Non-pigmented ciliary epithelial cell (primary cell): ENCODE results near the gene NFIB.

ENCODE experiments used
- DNase-seq: peaks from one replicate; pipeline ENCODE4 v3.0.0-alpha.2; 2010; ENCODE audit warnings: low read depth

NFIB gene

GRCh38 chr9:14104496-14104895, 209.4 kb downstream of the NFIB start:
- no peak for DNase-seq

- DNase-seq = no peak
Measured at GRCh38 chr9:14103115-14103514, 210.8 kb downstream of the NFIB start.

- DNase-seq = no peak
Measured at GRCh38 chr9:14099737-14100136, 214.2 kb downstream of the NFIB start.

- no peak for DNase-seq
Measured at GRCh38 chr9:14098486-14099180, 215.3 kb downstream of the NFIB start.

GRCh38 chr9:14097666-14098415, 216.1 kb downstream of the NFIB start:
- DNase-seq = no peak

GRCh38 chr9:14097215-14097614, 216.7 kb downstream of the NFIB start:
- peak; percentile 60 for DNase-seq

- DNase-seq = peak; percentile 86
Measured at GRCh38 chr9:14096258-14096922, 217.6 kb downstream of the NFIB start.

GRCh38 chr9:14095277-14095676, 218.7 kb downstream of the NFIB start:
- DNase-seq = no peak

GRCh38 chr9:14094491-14094890, 219.4 kb downstream of the NFIB start:
- no peak for DNase-seq

GRCh38 chr9:14092344-14092743, 221.6 kb downstream of the NFIB start:
- DNase-seq = no peak

GRCh38 chr9:14089051-14089803, 224.7 kb downstream of the NFIB start:
- DNase-seq = no peak

- DNase-seq = no peak
Measured at GRCh38 chr9:14087576-14087975, 226.4 kb downstream of the NFIB start.

GRCh38 chr9:14086495-14086894, 227.4 kb downstream of the NFIB start:
- DNase-seq = no peak

GRCh38 chr9:14085810-14086209, 228.1 kb downstream of the NFIB start:
- no peak for DNase-seq

GRCh38 chr9:14084867-14085266, 229.1 kb downstream of the NFIB start:
- DNase-seq = no peak

- no peak for DNase-seq
Measured at GRCh38 chr9:14083366-14083765, 230.6 kb downstream of the NFIB start.

GRCh38 chr9:14082732-14083131, 231.2 kb downstream of the NFIB start:
- no peak for DNase-seq

GRCh38 chr9:14081745-14082144, 232.2 kb downstream of the NFIB start:
- no peak for DNase-seq

- no peak for DNase-seq
Measured at GRCh38 chr9:14080959-14081542, 232.9 kb downstream of the NFIB start.

GRCh38 chr9:14079440-14079839, 234.5 kb downstream of the NFIB start:
- no peak for DNase-seq

GRCh38 chr9:14077672-14078071, 236.3 kb downstream of the NFIB start:
- DNase-seq = no peak

GRCh38 chr9:14075218-14075617, 238.7 kb downstream of the NFIB start:
- no peak for DNase-seq
